CD4-positive, alpha-beta T cell treated with Interferon gamma for 1 hour (primary cell): ENCODE data around the gene LMF2.
"Not testable (repeated sequence)": the region's sequence is repeated elsewhere in the genome, so short reads cannot be mapped to it uniquely, and the experiment has no call there.

Experiments used
- DNase-seq: peaks from one replicate; pipeline ENCODE4 v3.0.0-alpha.2; 2020

LMF2 gene

GRCh38 chr22:50522806-50523438, 15.4 kb upstream of the LMF2 start:
- DNase-seq: no peak

- no peak for DNase-seq
These were observed 14.8 kb upstream of the LMF2 start for GRCh38 chr22:50522208-50522805.

DNA sequence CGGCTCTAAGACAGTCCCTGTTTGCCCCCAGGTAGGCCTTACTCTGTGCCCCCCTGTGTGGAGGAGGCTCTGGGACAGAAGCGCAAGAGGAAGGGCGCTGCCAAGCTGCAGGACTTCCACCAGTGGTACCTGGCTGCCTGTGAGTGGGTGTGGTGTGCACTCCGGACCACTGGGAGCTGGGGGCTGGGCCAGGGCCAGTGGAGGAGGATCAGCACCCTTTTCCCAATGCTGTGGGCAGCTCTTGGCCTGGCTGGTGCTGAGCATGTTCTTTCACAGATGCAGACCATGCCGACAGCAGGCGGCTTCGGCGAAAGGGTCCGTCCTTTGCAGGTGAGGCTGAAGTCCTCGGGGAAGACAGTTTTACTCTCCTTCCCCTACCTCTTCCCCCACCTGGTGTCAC, 14.2 kb upstream of the LMF2 start:
- DNase-seq: no peak

DNA sequence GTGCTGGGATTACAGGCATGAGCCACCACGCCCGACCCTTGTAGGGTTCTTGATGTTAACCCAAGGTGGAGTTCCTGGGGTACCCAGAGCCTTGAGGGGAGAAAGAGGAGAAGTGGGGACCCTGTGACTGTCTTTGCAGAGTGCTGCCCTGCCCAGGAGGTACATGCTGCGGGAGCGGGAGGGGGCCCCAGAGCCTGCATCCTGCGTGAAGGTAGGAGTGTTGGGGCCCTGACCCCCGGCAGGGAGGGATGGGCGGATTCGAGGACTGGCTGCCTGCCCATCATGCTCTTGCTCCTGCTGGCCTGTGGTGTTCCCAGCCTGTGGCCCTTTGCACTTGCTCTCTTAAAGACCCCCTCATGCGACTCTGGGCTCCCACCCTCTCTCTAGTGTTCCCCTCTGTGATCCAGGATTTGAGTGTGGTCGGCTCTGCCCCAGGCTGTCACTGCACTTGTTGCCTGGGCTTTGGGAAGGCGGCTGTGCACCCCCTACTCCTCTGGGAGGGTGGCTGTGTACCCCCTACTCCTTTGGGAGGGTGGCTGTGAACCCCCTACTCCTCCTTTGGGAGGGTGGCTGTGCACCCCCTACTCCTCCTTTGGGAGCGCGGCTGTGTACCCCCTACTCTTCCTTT, 13.4 kb upstream of the LMF2 start:
- DNase-seq: no peak

DNA sequence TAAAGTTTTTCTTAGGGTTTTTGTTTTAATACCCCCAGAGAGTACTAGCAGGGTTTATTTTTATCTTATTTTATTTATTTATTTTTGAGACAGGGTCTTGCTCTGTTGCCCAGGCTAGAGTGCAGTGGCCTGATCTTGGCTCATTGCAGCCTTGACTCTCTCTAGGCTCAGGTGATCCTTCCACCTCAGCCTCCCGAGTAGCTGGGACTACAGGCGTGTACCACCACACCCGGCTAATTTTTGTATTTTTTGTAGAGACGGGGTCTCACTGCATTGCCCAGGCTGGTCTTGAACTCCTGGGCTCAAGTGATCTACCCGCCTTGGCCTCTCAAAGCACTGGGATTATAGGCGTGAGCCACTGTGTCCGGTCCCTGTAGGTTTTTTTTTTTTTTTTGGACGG, 12.7 kb upstream of the LMF2 start:
- DNase-seq: not testable (repeated sequence)

GRCh38 chr22:50519151-50519550, 11.6 kb upstream of the LMF2 start:
- DNase-seq: no peak

GRCh38 chr22:50518606-50519005, 11.1 kb upstream of the LMF2 start:
- no peak for DNase-seq

- DNase-seq: no peak
These were observed 10.2 kb upstream of the LMF2 start for GRCh38 chr22:50517495-50518260.

GRCh38 chr22:50516891-50517290, 9.4 kb upstream of the LMF2 start:
- no peak for DNase-seq

- DNase-seq: no peak
These were observed 8.6 kb upstream of the LMF2 start for GRCh38 chr22:50516068-50516467.

DNA sequence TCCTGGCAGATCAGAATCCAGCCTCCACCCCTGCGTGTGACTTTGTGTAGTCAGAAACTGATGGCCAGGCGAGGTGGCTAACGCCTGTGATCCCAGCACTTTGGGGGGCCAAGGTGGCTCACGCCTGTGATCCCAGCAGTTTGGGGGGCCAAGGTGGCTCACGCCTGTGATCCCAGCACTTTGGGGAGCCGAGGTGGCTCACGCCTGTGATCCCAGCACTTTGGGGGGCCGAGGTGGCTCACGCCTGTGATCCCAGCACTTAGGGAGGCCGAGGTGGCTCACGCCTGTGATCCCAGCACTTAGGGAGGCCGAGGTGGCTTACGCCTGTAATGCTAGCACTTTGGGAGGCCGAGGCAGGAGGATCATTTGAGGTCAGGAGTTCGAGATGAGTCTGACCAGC, 5.7 kb upstream of the LMF2 start:
- DNase-seq: no peak

- no peak for DNase-seq
These were observed 1.4 kb upstream of the LMF2 start for GRCh38 chr22:50508897-50509296.

DNA sequence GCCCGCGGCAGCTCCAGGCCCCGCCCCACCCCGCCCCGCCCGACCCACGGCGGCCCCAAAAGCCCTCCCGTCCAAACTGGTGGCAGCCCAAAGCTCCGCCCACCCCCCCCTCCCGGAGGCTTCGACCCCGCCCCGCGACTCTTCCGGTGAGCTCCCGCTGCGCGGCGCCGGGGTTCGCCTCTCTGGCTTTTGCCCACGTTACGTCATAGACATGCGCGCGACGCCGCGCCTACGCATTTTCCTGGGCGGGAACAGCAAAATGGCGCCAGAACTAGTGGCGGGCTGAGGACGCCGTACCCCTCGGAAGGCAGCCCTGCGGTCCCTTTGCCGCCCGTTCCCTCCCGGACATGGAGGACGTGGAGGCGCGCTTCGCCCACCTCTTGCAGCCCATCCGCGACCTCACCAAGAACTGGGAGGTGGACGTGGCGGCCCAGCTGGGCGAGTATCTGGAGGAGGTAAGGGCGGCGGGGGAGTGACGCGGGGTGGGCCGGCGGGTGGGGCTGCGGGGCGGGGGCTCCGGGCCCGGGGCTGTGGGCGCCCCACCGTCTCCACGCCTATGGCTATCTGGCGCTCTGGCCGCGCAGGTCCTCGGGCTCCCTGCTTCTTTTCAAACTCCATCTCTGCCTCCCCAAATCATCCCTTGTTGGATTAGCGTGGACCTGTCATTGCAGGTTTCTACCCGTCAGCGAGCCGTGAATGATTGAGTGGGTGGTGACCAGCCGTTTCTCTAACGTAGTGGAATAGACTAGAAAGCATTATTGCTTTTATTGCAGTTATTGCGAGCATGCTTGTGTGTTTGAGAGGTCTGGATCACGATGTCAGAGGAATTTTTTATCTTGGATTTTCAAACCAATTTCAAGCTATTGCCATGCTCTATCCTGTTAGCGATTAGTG, 736 bp upstream of the LMF2 start, which contains the start of gene NCAPH2:
TSS of gene NCAPH2 (plus strand) at position 234 of the 894 bp plus-strand sequence. CDS start at position 348, 114 bp downstream.
- DNase-seq: peak; percentile 96

DNA sequence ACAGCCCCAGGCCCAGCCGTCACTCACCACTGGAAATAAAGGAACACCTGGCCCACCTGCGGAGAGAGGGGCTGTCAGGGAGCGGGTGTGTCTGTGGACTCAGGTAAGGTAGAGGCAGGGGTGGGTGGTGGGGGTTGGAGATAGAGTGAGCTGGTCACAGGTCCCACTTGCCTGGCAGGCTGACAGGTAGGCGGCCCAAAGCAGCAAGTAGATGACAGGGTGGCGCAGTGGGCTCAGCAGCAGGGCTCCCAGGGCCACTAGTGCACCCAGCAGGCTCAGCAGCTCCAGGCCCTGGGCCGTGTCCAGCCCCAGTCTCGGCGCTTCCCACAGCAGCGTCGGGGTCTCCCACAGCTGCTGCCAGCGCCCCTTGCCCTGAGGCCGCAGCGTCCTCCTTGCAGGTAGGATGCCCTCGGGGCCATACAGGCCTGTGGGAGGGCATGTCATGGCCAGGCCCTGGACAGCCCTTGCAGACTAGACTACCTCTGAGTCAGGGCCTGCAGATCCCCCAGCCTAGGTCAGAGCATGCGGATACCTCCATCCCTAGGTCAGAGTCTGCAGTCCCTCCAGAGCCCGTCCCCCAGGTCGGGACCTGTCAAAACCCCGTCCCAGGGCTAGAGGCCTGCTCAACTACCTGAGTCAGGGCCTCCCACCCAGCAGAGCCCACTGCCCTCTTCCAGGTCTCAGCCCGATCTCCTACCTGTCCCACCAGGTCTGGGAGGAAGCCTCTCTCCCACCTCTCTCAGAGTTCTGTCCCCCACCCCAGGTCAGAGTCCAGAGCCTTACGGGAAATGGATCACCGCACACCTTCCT, 686 bp downstream of the LMF2 start:
- DNase-seq: no peak

GRCh38 chr22:50505776-50506610, 1.5 kb downstream of the LMF2 start:
- no peak for DNase-seq

GRCh38 chr22:50505276-50505775, 2.2 kb downstream of the LMF2 start:
- DNase-seq: no peak

DNA sequence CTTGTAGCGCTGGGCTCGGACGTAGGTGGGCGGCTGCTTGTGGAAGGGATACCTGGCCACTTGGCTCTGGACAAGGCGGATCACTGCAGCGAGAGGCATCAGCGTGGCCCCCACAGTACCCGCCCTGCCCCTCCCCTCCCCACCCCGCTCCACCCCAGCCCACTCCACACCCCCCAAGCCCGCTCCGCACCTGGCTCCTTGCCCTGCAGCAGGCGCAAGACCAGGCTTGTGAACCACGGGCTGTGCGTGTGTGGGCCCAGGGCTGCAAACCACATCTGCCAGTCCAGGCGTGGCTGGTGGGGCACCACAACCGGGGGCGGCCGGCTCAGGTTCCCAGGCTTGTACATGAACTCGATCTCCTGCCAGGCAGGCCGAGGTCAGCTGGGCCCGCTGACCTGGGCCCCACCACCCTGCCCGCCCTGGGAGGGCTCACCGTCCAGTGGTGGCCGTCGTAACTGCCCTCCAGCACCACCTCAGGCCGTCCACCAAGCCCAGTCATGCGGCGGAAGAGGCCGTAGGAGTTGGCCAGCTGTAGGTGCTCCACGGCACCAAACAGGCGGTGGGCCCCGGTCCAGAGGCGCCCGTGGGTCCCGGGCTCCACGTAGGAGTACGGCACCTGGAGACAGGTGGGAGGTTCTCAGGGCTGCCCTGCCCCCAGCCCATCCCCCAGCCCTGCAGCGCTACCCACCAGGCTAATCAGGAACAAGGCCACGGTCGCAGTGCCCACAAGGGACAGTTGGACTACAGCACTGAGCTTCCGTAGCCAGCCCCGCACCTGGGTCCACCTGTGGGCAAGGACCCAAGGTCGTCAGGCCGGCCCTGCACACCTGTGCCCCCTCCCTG, 2.9 kb downstream of the LMF2 start:
- no peak for DNase-seq

GRCh38 chr22:50503475-50504145, 3.9 kb downstream of the LMF2 start:
- no peak for DNase-seq
